HG02840 (cell line): ENCODE results near the gene SLC25A3.
"Not testable (repeated sequence)": the region's sequence is repeated elsewhere in the genome, so short reads cannot be mapped to it uniquely, and the experiment has no call there.

Experiments used
- ATAC-seq: cut with Tn5 transposase; IDR thresholded peaks from one replicate; pipeline ENCODE4 v1.9.1; 2021; ENCODE audit warnings: mild to moderate bottlenecking, moderate library complexity, moderate number of reproducible peaks; ENCODE audit not compliant: unreplicated experiment, low FRiP score

The SLC25A3 gene

GRCh38 chr12:98594050-98594835, 757 bp downstream of the SLC25A3 start:
- ATAC-seq = peak; percentile 16

DNA sequence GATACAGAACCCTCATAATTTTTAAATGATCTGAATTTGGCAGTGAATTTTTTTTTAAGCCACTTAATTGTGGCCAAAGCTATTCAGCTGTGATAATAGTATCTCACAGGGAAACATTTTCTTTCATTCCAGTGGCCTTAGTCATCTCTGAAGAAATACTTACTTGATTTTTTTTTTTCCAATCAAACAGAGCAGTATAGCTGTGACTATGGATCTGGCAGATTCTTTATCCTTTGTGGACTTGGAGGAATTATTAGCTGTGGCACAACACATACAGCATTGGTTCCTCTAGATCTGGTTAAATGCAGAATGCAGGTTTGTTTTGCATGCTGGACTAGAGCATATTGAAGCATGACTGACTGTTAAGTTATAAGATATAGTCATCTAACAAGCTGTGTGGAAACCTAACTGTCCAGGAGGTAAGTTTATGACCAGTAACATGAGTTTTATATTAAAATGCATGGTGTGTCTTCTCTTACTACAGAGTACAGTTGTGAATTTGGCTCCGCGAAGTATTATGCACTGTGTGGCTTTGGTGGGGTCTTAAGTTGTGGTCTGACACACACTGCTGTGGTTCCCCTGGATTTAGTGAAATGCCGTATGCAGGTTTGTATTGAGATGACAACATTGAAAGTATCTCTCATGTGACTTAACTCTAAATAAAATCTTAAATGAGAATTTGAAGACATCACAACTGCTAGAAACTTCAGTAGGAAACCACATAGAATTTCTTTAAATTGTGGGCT, 1.9 kb downstream of the SLC25A3 start:
- no peak for ATAC-seq

- not testable (repeated sequence) for ATAC-seq
These were observed 3.8 kb downstream of the SLC25A3 start for GRCh38 chr12:98597313-98597712.

GRCh38 chr12:98601924-98602323, 8.4 kb downstream of the SLC25A3 start:
- no peak for ATAC-seq

DNA sequence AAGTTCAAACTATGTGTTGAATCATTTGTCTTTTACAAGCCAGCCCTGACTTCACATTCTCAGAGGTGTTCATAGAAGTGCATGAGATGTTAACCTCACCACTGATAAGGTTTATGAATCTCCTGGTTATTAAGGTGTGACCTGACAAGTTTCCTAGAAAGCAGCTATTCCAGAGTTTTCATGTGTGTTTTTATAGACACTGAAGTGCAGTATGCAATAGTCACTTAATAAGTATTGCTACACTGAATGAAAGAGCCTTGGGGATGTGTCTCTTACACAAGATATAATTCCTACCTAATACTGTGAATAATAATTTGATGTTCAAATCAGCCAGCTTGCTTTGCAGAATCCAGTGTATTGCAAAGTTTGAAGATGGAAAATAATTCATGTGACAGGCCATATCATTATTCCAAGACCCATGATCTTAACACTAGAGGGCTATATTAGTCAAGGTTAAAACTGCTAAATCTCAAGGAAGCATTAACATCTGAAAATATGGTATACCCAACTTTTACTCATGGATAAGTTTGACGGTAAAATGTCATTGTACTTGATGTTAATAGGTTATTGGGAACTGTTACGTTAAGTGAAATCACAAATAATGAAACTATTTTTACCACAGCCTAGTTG, 13.0 kb downstream of the SLC25A3 start:
- no peak for ATAC-seq

DNA sequence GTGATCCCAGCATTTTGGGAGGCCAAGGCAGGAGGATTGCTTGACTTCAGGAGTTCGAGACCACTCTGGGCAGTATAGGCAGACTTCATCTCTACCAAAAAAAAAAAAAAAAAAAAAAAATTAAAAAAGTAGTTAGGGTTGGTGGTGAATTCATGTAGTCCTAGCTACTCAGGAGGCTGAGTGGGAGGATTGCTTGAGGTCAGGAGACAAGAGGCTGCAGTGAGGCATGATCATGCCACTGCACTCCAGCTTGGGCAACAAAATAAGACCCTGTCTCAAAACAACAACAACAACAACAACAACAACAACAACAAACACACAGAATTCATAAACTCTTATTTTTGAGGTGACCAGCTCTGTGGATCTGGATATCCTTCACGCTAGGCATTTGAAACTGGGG, 17.1 kb downstream of the SLC25A3 start:
- ATAC-seq = no peak

- ATAC-seq = peak; percentile 87
These were observed 19.3 kb downstream of the SLC25A3 start for GRCh38 chr12:98612696-98613334.

DNA sequence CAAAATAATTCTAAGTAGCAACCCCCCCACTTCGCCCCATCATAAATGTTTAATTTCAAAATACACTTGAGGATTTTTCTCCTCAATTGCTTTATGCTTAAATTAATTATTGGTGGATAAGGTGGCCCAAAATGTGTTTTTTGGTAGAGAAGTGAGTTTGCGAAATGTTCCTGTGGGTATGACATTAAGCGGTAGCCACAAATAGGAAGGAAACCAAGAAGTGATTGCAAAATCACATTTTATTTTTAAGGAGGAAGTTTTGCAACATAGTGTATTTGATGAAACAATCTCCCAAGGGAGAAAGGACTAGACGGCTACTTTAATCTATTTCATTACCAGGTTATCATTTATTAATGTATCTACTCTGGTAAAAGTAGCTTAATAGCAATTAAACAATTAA, 25.5 kb downstream of the SLC25A3 start:
- no peak for ATAC-seq

DNA sequence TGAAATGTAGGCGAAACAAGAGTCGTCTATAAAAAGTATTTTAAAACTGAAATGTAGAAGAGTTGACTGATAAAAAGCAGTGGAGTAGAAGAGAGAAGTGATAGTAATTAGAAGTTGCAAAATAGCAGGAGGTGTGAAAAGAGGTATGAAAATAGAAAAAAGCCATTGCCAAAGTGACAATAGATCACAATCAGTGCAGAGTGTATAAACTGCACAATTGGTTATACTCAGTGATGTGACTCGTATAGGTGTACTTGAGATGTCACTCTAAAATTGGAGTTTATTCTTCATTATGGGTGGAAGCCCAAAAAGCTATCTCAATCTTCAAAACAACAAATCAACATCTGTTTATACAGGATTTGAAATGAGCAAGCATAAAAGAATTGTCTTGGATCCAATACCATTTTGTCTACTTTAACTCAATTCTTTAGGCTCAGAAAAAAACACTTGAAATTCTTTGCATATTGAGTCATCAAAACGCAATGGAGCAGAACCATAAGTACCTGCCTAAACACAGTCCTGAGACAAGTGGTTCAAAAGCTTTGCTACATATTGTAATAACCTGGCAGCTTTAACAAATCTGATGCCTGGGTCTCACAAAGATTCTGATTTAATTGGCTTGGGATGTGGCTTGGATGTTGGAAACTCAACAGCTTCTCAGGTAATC, 42.3 kb downstream of the SLC25A3 start:
- ATAC-seq = no peak

DNA sequence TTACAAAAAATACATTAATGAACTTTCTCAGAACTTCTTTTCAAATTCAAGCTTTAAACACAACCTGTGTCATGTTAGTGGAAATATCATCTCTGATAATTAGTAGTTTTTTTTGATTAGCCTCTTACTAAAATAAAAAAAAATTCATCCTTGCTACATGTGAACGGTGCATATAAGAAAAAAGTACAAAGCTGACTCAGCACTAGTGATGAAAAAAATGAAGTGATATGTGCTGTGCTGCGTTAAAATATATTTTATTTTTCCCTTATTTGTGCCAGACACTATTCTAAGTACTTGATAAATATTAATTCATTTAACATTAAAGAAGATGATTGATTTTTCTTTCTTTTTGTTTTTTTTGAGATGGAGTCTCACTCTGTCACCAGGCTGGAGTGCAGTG, 43.6 kb downstream of the SLC25A3 start:
- no peak for ATAC-seq

DNA sequence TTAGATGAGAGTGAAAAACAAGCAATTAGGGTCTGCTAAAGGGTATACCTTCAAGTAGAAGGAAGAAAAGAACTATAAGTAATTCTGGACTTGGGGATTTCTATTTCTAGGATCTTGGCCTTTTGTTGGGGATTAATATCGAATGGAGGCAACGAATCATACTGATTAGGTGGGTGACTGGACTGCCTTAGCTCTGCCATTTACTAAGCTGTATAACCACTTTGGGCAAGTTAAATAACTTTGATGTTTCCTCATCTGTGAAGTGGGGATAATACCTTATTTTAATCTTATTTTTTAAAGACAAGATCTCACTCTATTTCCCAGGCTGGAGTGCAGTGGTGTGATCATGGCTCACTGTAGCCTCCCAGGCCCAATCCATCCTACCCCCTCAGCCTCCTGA, 44.5 kb downstream of the SLC25A3 start:
- no peak for ATAC-seq

- no peak for ATAC-seq
These were observed 46.0 kb downstream of the SLC25A3 start for GRCh38 chr12:98639491-98639890.

DNA sequence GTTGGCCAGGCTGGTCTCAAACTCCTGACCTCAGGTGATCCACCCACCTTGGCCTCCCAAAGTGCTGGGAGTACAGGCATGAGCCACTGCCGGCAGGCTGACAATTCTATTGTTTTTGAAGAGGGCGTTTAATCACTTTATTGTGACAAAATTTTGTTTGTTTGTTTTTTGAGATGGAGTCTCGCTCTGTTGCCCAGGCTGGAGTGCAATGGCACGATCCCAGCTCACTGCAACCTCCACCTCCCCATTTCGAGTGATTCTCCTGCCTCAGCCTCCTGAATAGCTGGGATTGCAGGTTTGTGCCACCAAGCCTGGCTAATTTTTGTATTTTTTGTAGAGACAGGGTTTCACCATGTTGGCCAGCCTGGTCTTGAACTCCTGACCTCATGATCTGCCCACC, 49.3 kb downstream of the SLC25A3 start:
- ATAC-seq = not testable (repeated sequence)

DNA sequence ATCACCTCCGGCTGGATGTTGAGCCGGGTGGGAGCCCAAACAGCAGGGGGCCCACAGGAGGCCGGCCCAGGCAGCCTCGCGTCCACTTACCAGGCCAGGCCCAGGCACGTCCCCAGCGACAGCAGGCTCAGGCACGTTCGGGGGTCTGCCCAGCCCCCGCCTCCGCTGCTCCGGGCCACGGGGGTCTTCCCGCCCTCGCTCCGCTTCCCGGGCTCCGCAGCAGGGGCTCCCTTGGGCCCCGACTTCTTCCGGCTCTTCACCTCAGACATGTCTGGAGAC, 50.9 kb downstream of the SLC25A3 start:
- ATAC-seq = peak; percentile 24

- peak; percentile 84 for ATAC-seq
These were observed 51.5 kb downstream of the SLC25A3 start, which contains the start of the genes APAF1 and IKBIP for GRCh38 chr12:98644712-98645571. Gene APAF1, plus strand, starts transcription at chr12:98645290. Its CDS starts 3,070 bp downstream, at chr12:98648360. Gene IKBIP, minus strand, starts transcription at chr12:98644788. Its CDS starts 87 bp downstream, at chr12:98644701.

DNA sequence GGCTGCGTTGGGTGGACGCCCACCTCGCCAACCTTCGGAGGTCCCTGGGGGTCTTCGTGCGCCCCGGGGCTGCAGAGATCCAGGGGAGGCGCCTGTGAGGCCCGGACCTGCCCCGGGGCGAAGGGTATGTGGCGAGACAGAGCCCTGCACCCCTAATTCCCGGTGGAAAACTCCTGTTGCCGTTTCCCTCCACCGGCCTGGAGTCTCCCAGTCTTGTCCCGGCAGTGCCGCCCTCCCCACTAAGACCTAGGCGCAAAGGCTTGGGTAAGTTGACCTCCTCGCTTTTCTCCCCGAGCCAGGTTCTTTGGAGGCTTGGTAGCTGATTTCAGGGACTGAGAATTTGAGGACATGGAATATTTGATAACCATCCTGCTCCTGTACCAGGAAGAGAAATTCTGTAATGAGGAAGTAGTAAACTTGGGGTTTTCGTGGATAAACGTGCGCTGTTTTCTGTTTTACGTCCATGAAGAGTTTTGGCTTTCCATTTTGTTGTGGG, 52.1 kb downstream of the SLC25A3 start:
- no peak for ATAC-seq

GRCh38 chr12:98646294-98647090, 53.0 kb downstream of the SLC25A3 start:
- no peak for ATAC-seq

GRCh38 chr12:98651328-98651727, 57.8 kb downstream of the SLC25A3 start:
- ATAC-seq = no peak
